SK-N-SH (cell line): ENCODE measurements around the gene TSPYL1. TPM values are rescaled to one million over a fixed set of nuclear protein-coding genes. Genes with fewer than 3 reads are reported as not detected.
"Not testable (repeated sequence)": the region's sequence is repeated elsewhere in the genome, so short reads cannot be mapped to it uniquely, and the experiment has no call there.

Experiments
- CTCF ChIA-PET: fragments of 300-600, 350-600 bp; formaldehyde crosslinking; extraction: SDS; loops from one replicate; lab custom pipeline; 2021; lab: Yijun Ruan, JAX
- POLR2A ChIA-PET: fragments of 350-600 bp; sonication (Branson Sonifier 250); formaldehyde crosslinking; extraction: SDS; loops from one replicate; lab custom pipeline; 2020; ENCODE audit warnings: antibody characterized with exemption, inconsistent platforms; lab: Yijun Ruan, JAX
- DNase-seq: peaks from one replicate; pipeline ENCODE4 v3.0.0; 2012
- H2AFZ ChIP-seq: fragments of 200-600 bp; sonication (generic); 2 replicates; pipeline ENCODE4 v1.8.1; 2016; ENCODE audit warnings: antibody characterized with exemption, mild to moderate bottlenecking, low read depth
- H3F3A ChIP-seq: fragments of 200-600 bp; sonication (generic); replicated peaks from 2 replicates; pipeline ENCODE3; 2016; ENCODE audit warnings: antibody characterized with exemption, mild to moderate bottlenecking; ENCODE audit not compliant: insufficient read depth
- H3K27ac ChIP-seq, 2 experiments: fragments of 200-500 bp in 1 of 2; fragments of 200-600 bp in 1 of 2; sonication (Bioruptor generic) in 1 of 2; sonication (generic), shearing (Covaris generic) in 1 of 2; 2 replicates each; pipeline versions ENCODE4 v1.5.1 to v1.6.1; 2014 to 2016; ENCODE audit warnings: low read depth in 2 of 2, inconsistent platforms in 1 of 2, low read length in 1 of 2, mild to moderate bottlenecking in 1 of 2, mixed read lengths in 1 of 2
- H3K27me3 ChIP-seq: fragments of 200-600 bp; sonication (generic), shearing (Covaris generic); 2 replicates; pipeline ENCODE4 v1.6.1; 2016; ENCODE audit warnings: mixed run types; ENCODE audit not compliant: insufficient read depth
- H3K36me3 ChIP-seq, 2 experiments: fragments of 200-500 bp in 1 of 2; fragments of 200-600 bp in 1 of 2; sonication (Bioruptor generic) in 1 of 2; sonication (generic) in 1 of 2; replicated peaks in 1 of 2; 2 replicates each; pipeline versions ENCODE3 to v1.5.1; 2014 to 2016; ENCODE audit warnings: low read length in 1 of 2, mild to moderate bottlenecking in 1 of 2; ENCODE audit not compliant: insufficient read depth in 2 of 2, control insufficient read depth in 1 of 2
- H3K4me1 ChIP-seq, 2 experiments: fragments of 200-500 bp in 1 of 2; fragments of 200-600 bp in 1 of 2; sonication (Bioruptor generic) in 1 of 2; sonication (generic), shearing (Covaris generic) in 1 of 2; 2 replicates each; pipeline versions ENCODE4 v1.5.1 to v1.6.1; 2014 to 2016; ENCODE audit warnings: low read depth in 1 of 2, low read length in 1 of 2, mixed run types in 1 of 2; ENCODE audit not compliant: insufficient read depth in 2 of 2, control insufficient read depth in 1 of 2
- H3K4me2 ChIP-seq: fragments of 200-600 bp; sonication (generic), shearing (Covaris generic); 2 replicates; pipeline ENCODE4 v1.6.1; 2017; ENCODE audit warnings: mixed run types
- H3K4me3 ChIP-seq, 2 experiments: fragments of 200-500 bp in 1 of 2; fragments of 200-600 bp in 1 of 2; sonication (Bioruptor generic) in 1 of 2; sonication (generic), shearing (Covaris generic) in 1 of 2; 2 replicates each; pipeline versions ENCODE4 v1.5.1 to v1.8.1; 2014 to 2016; ENCODE audit warnings: low read depth in 2 of 2, inconsistent platforms in 1 of 2, low read length in 1 of 2, mild to moderate bottlenecking in 1 of 2, mixed read lengths in 1 of 2, moderate library complexity in 1 of 2
- H3K79me2 ChIP-seq: fragments of 200-600 bp; sonication (generic); 2 replicates; pipeline ENCODE4 v1.8.1; 2017; ENCODE audit warnings: mild to moderate bottlenecking; ENCODE audit not compliant: insufficient read depth
- H3K9ac ChIP-seq: fragments of 200-600 bp; sonication (generic); 2 replicates; pipeline ENCODE4 v1.6.1; 2017; ENCODE audit warnings: mixed run types
- H3K9me2 ChIP-seq: fragments of 200-600 bp; sonication (generic); 2 replicates; pipeline ENCODE4 v1.6.1; 2017; ENCODE audit warnings: mixed run types
- H3K9me3 ChIP-seq: fragments of 200-600 bp; sonication (generic); 2 replicates; pipeline ENCODE4 v1.6.1; 2017; ENCODE audit warnings: mixed run types, mild to moderate bottlenecking, moderate library complexity
- H4K20me1 ChIP-seq: fragments of 200-600 bp; sonication (generic); 2 replicates; pipeline ENCODE4 v1.6.1; 2017; ENCODE audit warnings: mild to moderate bottlenecking, mixed run types; ENCODE audit not compliant: insufficient read depth
- EP300 ChIP-seq, 2 experiments: IDR thresholded peaks; 2 replicates each; pipeline versions ENCODE4 v1.4.0 to v1.6.1; 2012; ENCODE audit warnings: borderline replicate concordance in 1 of 2, low read depth in 1 of 2, low read length in 1 of 2
- REST ChIP-seq: IDR thresholded peaks from 2 replicates; pipeline ENCODE4 v1.6.1; 2012; ENCODE audit warnings: mild to moderate bottlenecking, low read depth, low read length, moderate library complexity
- SIN3A ChIP-seq: IDR thresholded peaks from 2 replicates; pipeline ENCODE4 v1.6.1; 2012; ENCODE audit warnings: low read depth, mild to moderate bottlenecking, low read length, moderate library complexity, borderline replicate concordance
- TCF12 ChIP-seq: IDR thresholded peaks from 2 replicates; pipeline ENCODE4 v1.4.0; 2012
- YY1 ChIP-seq: IDR thresholded peaks from 2 replicates; pipeline ENCODE4 v1.4.0; 2012; ENCODE audit warnings: low read depth, mild to moderate bottlenecking
- ZBTB33 ChIP-seq: IDR thresholded peaks from 2 replicates; pipeline ENCODE4 v1.4.0; 2012; ENCODE audit warnings: low read depth, borderline replicate concordance
- WGBS: methylation state at CpG from one replicate; pipeline ENCODE4 v1.1.6; 2017; ENCODE audit warnings: low lambda C conversion rate; 5-methylcytosine and 5-hydroxymethylcytosine counted together
- polyA plus RNA-seq, 3 experiments: library from polyadenylated mRNA; depleted of rRNA; stranded (reverse); fragments of >200 nt; gene quantifications; 2 replicates each; pipeline ENCODE4 v1.2.3, GENCODE V29; 2012

TSPYL1 gene
- polyA plus RNA-seq, 1 of the 3 experiments (the other 2 are of a cell fraction) = 27.9 TPM

- TF ChIP-seq REST (no peak), YY1 (no peak)
Measured at GRCh38 chr6:116286773-116287358, 7.1 kb upstream of the TSPYL1 start (continued).

- H3K4me2 ChIP-seq, CTCF ChIA-PET, H3K79me2 ChIP-seq, H4K20me1 ChIP-seq, H3F3A ChIP-seq, H3K4me3 ChIP-seq, H3K9ac ChIP-seq, H3K4me1 ChIP-seq, H3K9me2 ChIP-seq, H3K27ac ChIP-seq, H2AFZ ChIP-seq, H3K27me3 ChIP-seq, H3K36me3 ChIP-seq, H3K9me3 ChIP-seq, DNase-seq, POLR2A ChIA-PET: not testable (repeated sequence)
- WGBS = 93% methylated on average over 4 of the region's 4 CpGs
Measured at GRCh38 chr6:116284984-116285383, 5.3 kb upstream of the TSPYL1 start.

- Histone ChIP-seq H3F3A (peaks cover 8% of the 10 kb centered on the region), H3K9me3 (no peaks in the 10 kb centered on the region), H3K4me3 (no peak overlapping the region), H4K20me1 (peaks cover 3% of the 10 kb centered on the region), H3K4me1 (peaks cover 0 to 11% of the 10 kb centered on the region in 2 experiments; a peak in 2 of 4 replicates), H3K4me2 (no peak overlapping the region), H2AFZ (no peak overlapping the region), H3K27ac (no peak overlapping the region), H3K79me2 (peaks cover 22% of the 10 kb centered on the region), H3K9ac (no peak overlapping the region), H3K9me2 (no peaks in the 10 kb centered on the region), H3K36me3 (peaks cover 0 to 3% of the 10 kb centered on the region in 2 experiments), H3K27me3 (no peaks in the 10 kb centered on the region)
- ChIA-PET CTCF (interaction anchor here (0.8 to 2.0 kb wide), 4 partner anchors 15 to 278 kb away, joined by 3 to 6 read pairs (median 4); no protein-coding TSS in a partner anchor), POLR2A (no interaction called here)
- TF ChIP-seq SIN3A = no peak
- TF ChIP-seq EP300 (IDR thresholded peaks at IDR 0.05; ENCODE audit: borderline replicate concordance in 1 of 2, low read depth in 1 of 2, low read length in 1 of 2) = no peak
- no peak for TF ChIP-seq ZBTB33
- TF ChIP-seq TCF12 = no peak
- DNase-seq = no peak
- 100% methylated on average over 1 of the region's 1 CpG for WGBS
Measured at GRCh38 chr6:116283191-116283590, 3.5 kb upstream of the TSPYL1 start.
